A172 (cell line): ENCODE measurements around the gene RHCG. TPM values are rescaled to one million over a fixed set of nuclear protein-coding genes. Genes with fewer than 3 reads are reported as not detected.

Experiments used
- DNase-seq: peaks from one replicate; pipeline ENCODE4 v3.0.0-alpha.2; 2015; ENCODE audit warnings: low spot score
- total RNA-seq: library from RNA; depleted of rRNA; stranded (reverse); fragments of >200 nt; shearing (Covaris generic); gene quantifications from 2 replicates; pipeline ENCODE4 v1.2.3, GENCODE V29; 2014

RHCG gene
- total RNA-seq, 1 experiment from 2014 or later, result not detected

DNA sequence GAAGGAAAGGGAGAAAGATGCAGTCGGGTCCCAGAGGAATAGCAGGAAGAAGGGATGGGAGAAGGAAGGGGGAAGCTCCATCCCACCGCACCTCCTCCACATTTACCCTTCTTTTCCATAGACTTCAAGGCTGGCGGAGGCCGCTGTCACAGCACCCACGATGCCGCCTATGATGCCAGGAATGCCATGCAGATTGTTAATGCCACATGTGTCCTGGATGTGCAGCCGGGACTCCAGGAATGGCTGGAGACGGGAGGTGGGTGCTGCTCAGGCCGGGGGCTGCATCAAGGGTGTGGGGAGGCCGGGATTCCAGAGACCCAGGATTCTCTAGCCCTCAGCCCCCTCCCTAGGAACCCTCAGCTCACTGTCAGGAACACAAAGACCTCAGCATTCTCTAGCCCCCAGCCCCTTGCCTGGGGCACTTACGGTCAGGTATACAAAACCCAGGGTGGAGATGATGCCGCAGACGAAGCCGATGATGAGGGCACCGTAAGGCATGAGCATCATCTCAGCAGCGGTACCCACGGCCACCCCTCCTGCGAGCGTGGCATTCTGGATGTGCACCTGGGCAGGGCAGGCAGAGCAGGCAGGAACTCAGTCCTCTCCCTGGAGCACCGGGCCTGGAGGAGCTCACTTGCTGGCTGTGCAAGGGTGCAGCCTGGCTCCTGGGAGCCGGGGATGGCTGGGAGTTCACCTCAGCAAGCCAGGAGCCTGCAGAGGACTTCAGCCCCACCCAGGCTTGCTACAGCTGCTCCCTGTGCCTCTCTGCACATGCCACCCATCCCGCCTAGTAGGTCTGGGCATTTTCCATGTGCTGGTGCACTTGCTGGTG is 18.8 kb downstream of the RHCG start:
- no peak for DNase-seq

DNA sequence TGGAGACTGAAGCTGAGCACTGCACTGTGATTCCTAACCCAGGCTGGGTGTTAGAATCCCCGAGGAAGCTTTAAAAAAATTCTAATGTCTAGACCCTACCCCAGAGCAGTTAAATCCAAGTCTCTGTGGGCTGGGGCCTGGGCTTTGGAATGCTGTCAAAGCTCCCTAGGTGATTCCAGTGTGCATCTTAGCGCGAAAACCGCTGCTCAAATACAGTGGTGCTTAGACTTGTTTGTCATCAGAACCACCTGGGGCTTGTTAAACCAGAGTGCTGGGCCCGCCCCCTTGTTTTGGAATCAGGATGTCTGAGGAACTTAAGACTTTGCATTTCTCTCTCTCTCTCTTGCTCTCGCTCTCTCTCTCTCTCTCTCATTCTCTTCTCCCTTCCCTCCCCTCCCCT is 20.7 kb downstream of the RHCG start:
- no peak for DNase-seq

DNA sequence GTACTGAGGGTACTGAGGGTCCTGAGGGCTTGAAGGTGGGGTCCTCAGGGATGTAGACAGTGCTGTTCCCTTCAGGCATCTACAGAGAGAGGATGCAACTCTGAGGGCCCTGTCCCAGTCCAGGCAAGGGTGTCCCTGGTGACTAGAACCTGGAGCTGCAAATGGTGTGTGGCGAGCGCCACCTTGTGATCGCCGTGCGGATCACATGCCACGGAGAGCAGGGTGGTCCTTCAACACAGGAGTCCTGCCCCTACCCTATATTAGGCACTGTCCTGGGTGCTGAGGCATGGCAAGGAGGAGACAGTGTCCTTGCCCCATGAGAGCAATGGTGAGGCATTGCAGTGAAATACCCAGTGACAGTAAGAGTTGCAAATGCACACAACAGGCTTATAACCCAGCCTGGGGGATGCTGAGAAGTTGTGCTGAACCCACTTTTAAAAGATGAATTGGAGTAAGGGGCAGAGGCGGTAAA is 23.6 kb downstream of the RHCG start:
- DNase-seq, result peak; percentile 53

DNA sequence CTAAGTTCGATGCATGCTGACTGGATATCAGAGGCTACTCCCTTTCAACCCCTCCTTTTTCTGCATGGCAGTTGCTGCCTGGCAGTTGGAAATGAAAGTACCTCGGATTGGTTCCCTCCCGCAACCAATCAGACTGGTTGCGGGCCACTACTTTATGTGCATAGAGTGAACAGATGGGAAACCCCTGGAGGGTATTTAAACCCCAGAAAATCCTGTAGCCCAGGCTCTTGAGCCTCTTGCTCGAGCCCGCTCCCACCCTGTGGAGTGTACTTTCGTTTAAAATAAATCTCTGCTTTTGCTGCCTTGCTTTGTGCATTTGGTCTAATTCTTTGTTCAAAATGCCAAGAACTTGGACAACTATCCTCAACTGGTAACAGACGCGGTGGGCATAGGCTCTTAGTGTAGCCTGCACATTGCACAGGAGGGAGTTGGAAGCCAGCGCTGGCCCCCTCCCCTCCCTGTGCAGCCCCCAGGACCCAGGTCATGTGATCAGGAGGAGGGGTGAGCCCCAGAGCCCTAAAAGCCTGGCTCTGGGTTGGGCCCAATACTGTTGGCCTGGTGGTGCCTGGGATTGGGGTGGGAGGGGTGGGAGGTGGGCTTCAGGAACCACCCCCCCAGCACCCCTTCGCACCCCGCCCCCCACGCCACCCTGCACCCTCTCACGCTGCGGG is 26.8 kb downstream of the RHCG start:
- DNase-seq, result no peak

DNA sequence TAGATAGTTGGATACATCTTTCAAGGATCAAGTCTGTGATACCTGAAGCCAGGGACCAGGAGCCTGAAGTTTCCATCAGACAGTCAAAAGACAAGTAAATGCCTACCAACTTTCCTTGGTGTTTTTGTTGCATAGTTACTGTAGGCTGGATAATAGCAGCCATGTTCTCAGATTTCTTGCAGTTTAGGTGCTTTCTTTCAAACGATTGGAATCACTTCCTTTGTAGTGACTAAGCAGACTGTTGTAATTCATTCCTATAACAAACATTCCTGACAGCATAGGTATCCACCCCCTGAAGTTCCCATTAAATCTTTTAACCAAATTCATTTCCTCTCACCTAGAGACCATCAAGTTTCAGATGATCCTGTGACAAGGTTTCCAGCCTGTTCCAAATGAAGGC is 27.6 kb downstream of the RHCG start:
- peak; percentile 56 for DNase-seq

DNA sequence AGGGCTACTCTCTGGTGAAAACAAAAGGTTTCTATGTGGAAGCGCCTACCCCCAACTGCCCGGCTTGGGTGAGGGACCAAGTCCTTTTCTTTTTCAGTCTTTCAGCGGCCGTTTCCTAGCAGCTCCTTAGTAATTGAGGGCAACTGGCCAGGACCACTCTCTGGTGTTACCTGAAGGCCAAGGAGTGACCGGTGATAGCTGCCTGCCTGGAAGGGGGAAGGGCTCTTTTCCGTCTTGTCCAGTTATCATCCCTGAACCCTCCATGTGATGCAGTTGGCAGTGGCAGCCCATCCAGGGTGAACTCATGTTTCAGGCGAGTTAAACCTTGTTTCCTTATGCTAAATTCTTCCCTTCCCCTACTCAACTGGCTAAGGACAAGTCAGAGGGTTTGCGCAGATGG is 33.3 kb downstream of the RHCG start:
- no peak for DNase-seq

DNA sequence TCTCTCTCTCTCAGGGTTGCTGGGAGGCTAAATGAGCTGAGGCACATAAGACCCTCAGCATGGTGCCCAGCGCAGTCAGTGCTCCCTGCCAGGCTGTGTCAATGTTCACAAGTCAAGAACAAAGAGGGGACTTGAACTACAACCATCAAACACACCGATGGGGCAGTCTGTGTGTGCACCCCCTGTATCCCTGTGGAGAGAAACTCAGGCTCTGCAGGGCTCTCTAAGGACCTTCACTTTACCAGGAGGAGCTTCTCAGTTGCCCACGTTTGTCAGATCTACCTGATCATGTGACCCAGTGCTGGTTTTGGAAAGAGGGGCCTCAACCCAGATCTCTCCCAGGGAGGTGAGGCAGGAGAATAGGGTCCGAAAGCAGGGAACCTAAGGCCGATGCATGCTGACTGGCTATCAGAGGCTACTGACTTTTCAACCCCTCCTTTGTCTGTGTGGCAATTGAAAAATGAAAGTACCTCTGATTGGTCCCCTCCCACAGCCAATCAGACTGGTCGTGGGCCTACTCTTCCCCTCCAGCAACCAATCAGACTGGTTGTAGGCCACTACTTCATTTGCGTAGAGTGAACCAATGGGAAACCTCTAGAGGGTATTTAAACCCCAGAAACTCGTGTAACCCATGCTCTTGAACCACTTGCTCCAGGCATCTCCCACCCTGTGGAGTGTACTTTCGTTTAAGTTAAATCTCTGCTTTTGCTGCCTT is 34.0 kb downstream of the RHCG start:
- peak; percentile 67 for DNase-seq

DNA sequence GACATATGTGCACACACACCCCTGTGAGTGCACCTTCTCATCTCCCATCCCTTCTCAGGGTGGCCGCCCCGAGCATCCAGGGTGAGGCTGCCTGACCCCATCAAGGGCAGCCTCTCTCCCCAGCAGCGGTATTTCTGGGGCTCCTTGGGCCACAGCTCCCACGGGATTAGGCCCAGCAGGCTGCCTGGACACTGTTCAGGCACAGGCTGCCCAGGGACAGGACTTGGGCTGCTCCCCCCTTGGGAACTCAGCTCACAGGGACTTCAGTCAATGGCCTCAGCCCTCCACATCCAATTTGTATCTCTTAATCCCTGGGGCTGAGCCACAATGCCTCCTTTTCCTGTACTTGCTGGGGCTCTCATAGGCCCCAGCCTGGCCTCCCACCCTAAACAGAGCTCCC is 35.0 kb downstream of the RHCG start:
- DNase-seq, result no peak

DNA sequence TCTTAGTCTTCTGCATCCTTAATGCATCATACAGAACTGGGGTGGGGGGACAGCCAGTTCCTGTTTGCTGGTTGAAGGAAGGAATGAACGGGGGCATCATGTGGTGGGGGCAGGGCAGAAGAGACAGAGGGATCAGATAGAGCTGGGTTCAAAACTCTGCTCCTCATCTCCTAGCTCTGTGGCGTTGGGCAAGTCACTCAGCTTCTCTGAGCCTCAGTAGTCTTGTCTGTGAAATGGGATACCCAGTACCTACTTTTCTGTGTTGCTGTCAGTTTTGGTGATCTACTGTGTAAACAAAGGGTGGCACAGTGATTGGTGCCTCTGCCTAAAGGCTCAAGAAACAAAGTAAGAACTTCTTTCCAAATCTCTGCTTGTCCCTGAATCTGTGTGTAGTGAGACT is 36.3 kb downstream of the RHCG start:
- no peak for DNase-seq

DNA sequence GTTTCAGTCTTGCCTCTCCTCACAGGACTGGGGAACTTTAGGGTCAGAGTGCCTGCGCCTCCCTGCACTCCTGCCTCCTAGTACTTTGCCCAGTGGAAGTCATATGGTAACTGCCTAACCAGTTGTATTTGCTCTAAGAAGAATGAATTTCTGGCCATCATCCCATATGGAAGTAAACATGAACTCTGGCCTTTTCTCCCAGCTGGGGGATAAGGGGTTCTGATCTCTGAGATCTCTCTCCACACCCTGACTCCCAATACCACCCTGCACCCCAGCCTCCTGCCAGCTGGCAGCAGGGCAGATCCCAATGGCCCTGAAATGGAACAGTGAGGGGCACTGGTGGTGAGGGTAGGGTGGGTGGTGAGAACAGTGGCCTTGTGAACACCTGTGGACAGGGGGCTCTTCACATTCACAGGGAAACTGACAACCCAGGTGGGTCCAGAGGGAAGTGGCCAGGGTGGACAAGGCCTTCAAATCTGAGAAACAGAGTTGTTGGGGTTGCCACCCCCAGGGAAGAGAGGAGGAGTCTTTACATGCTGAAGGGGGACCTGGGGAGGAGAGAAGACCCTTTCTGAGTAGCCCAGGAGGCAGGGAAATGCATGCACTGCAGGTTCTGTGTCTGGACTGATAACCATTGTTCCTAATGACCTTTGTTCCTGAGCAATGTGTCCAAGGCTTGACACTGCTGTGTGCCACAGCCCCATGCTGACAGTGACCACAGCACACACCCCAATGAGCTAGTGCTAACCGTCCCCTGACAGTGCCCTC is 36.9 kb downstream of the RHCG start:
- DNase-seq, result no peak

DNA sequence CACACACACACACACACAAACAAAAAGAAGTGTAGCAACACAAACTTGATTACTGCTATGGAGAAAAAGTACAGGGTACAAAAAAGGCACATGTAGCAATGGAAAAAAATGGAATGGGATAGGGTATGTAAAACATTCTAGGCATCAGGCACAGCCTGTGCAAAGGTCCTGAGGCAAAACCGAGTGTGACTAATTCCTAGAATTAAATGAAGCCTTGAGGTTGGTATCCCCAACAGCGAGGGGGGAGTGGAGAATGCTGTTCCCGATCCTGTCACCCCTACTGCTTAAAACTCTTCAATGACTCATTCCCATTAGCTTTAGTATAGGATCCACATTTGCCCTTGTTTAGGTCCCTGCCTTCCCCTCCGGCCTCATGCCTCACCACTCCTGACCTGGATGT is 37.9 kb downstream of the RHCG start:
- no peak for DNase-seq

DNA sequence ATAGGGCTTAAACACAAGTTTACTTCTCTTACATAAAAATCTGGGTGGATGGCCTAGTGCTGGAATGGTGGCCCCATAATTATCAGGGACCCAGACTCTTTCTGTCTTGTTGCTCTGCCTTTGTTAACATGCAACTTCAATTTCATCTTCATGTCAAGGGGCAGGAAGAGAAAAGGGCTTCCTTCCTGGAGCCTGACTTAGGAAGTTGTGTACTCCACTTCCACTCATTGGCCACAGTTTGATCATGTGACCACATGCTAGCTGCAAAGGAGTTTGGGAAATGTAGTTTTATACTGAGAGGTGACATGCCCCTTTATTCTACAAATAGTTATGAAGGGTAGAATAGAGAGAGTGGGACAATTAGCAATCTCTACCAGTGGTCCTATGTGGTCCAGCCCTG is 39.3 kb downstream of the RHCG start:
- DNase-seq, result peak; percentile 44

DNA sequence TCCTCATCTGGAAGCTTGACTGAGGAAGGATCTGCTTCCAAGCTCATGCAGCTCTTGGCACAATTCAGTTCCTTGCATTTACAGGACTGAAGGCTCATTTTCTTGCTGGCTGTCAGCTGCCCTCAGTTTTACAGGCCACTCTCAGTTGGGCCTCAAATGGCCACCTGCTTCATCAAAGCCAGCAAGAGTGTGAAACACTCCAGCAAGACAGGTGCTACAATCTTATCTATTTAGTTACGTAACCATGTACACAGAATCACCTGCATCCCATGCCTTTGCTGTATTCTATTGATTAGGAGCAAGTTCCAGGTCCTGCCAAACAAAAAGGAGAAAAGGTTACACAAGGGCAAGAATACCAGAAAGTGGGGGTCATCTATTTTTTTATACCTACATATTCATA is 40.8 kb downstream of the RHCG start:
- no peak for DNase-seq

DNA sequence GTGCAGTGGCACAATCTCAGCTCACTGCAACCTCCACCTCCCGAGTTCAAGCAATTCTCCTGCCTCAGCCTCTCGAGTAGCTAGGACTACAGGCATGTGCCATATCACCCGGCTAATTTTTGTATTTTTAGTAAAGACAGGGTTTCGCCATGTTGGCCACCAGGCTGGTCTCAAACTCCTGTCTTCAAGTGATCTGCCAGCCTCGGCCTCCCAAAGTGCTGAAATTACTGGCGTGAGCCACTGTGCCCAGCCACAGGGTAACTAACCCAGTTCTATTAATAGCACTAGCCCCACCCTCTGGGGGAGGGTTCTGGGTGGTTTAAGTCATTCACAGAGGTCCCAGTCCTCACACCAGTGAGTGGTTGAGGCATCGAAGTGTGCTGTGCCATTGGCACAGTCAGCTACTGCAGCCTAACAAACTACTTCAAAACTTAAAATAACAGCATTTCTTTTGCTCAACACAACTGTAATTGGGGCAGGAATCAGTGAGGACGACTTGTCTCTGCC is 44.0 kb downstream of the RHCG start:
- DNase-seq, result no peak

DNA sequence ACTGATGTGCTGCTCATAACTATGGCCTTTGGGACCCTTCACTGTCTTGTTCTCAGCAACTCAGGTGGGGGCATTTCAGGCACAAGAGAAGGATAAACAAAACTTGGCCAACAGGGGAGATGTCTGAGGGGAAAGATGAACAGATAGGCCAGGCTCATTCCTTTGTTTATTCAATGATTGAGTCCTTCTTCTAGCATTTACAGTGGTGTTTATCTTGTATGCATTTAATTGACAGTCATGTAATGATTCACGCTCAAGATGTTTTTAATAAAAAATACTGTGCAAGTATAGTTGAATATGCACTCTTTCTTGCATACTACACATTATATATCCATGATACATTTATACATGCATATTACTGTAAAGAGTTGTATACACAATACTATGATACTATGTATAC is 44.5 kb downstream of the RHCG start:
- no peak for DNase-seq

DNA sequence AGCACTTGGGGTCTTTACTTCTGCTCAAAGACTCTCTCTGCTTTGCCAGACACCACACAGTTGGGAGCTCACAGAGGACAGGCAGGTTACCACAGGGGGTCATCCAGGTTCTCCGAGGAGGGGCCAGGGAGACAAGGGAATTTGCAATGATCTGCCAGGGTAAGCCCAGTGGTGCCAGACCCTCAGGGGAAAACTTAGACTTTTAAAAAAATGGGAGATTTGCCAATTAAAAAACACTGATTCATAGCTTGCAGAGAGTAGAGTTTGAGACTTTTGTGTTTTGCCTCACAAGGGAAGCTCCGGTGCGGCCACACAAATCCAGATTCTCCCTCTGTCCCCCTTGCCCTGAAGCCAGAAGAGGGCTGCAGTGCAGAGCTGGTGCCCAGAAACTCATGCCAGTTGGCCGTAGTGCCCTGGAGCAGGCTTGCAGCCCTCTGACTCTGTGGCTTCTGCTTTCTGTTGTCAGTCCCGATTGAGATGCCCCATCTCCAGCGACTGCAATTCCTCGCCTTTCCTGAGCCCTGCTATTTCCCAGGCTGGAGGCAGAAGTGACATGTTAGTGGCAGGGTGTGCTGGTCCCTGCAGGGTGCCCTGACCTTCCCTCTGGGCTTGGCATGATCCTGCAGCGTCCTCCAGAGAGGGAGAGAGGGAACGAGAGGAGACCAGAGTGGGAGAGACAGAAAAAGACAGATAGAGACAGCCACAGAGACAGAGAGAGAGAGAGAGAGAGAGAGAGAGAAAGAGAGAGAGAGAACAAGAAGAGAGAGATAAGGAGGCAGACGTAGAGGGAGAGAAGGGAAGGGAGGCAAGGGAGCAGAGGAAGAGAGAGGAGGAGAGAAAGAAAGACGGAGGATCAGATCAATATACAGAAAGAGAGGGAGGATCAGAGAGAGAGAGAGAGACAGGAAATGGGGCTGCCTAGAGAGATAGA is 46.0 kb downstream of the RHCG start:
- no peak for DNase-seq

DNA sequence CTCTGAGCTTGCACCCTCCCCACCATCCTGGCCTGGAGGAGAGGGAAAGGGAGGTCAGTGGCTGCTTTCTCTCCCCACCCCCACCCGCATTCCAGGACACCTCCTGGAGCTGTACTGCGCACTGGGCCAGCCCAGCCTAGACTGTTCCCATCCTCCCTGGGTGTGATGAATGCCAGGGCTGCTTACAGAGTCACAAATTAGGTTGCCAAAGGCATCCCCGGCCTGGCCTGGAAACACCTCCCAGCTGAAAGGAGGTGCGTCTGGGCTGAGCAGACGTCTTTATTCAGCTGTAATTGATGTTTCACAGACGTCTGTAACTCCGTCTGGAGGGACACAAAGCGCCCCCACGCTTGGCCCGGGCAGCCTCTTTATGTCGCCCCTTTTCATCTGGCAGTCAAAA is 47.6 kb downstream of the RHCG start:
- DNase-seq, result no peak

DNA sequence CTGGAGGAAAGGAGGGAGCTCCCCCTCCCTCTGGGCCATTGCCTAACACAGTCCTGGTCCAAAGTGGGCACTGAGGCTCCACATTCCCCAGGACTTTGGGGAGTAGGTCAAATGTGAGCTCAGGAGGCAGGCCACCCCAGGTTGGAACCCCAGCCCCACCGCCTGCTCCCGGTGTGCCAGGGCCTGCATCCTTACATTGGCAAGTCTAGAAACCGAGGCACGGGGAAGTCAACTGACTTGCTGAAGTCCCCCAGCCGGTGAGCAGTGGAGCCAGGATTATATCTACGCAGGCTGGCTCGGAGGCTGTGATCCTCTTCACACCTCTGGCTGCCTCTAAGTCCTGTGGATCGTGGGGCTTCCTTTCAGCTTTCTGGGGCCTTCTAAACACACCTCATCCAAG is 48.7 kb downstream of the RHCG start:
- DNase-seq, result no peak

DNA sequence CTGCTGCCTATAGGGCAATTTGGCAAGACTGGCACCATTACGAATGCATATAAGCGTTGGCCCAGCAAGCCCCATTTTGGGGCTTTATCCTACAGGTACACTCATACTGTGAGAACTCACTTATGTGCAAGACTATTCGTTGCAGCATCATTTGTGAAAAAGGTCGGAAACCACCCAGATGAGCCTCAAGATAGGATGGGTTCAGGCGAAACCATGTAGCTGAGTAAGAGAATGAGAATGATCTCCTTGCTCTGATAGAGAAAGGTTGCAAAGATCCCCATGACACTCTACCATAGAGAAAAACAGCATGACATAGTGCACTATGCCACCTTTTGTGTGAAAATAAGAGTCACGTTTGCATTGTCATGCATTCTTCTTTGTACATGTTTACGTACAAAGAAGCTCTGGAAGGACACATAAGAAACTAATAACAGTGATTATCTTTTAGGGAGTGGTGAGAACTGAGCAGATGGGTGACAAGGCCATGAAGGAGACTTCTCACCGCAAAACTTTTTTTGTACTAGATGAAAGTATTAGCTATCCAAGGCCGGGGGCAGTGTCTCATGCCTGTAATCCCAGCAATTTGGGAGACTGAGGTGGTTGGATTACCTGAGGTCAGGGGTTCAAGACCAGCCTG is 50.0 kb downstream of the RHCG start:
- no peak for DNase-seq

DNA sequence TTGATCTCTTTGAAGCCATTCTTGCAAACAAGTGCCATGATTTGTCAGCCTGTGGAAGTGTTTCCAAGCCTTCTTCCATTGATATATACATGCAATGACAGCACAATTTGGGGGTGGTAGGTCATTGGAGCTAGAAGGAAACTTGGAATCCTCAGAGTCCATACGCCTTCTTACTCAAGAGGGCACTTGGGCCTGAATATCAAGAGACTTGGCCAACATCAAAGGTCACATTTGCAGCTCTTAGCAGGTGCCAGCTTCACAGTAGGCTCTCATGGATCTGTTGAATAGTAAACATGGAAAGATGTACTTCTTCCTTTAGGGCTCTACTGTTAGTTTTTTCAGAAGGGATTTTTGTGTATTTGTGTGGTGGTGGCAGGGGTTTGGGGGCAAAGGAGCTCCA is 50.9 kb downstream of the RHCG start:
- no peak for DNase-seq
